K562 (cell line): ENCODE data around the gene ING4. TPM values are rescaled to one million over a fixed set of nuclear protein-coding genes. Genes with fewer than 3 reads are reported as not detected.

ENCODE experiments used
- CREM ChIP-seq: IDR thresholded peaks from 2 replicates; pipeline ENCODE4 v1.6.1; 2014; ENCODE audit warnings: antibody characterized with exemption, low read depth
- EP400 ChIP-seq: fragments of 450-650 bp; IDR thresholded peaks from 2 replicates; pipeline ENCODE4 v1.6.1; 2017; ENCODE audit warnings: antibody characterized with exemption, mild to moderate bottlenecking, moderate library complexity
- ESRRA ChIP-seq: fragments of 450-650 bp; IDR thresholded peaks from 2 replicates; pipeline ENCODE4 v1.6.1; 2014; ENCODE audit warnings: low read depth, mild to moderate bottlenecking, moderate library complexity, borderline replicate concordance
- ETV6 ChIP-seq, 3 experiments: fragments of 150-350 bp in 1 of 3; sonication (generic) in 1 of 3; formaldehyde crosslinking in 1 of 3; IDR thresholded peaks; 2 replicates each; pipeline versions ENCODE4 v1.6.1 to v1.8.0; 2014 to 2022; ENCODE audit warnings: borderline replicate concordance in 2 of 3, low read depth in 2 of 3, antibody characterized with exemption in 1 of 3, low read length in 1 of 3, mild to moderate bottlenecking in 1 of 3, missing genetic modification reagents in 1 of 3
- MBD2 ChIP-seq: sonication (generic); IDR thresholded peaks from 2 replicates; pipeline ENCODE4 v1.6.1; 2016; ENCODE audit warnings: low read depth, borderline replicate concordance
- MTA2 ChIP-seq: fragments of 450-650 bp; IDR thresholded peaks from 2 replicates; pipeline ENCODE4 v1.6.1; 2016; ENCODE audit warnings: low read depth
- RB1 ChIP-seq: fragments of 450-650 bp; IDR thresholded peaks from 2 replicates; pipeline ENCODE4 v1.6.1; 2017; ENCODE audit warnings: low read depth, mild to moderate bottlenecking
- RFX1 ChIP-seq: fragments of 450-650 bp; IDR thresholded peaks from 2 replicates; pipeline ENCODE4 v1.6.1; 2016; ENCODE audit warnings: mild to moderate bottlenecking, moderate library complexity
- SETDB1 ChIP-seq: IDR thresholded peaks from one replicate; pipeline ENCODE4 v1.6.1; 2012; ENCODE audit warnings: low read length, control low read depth, inconsistent platforms
- SMAD3 ChIP-seq: fragments of 450-650 bp; formaldehyde crosslinking; conservative IDR thresholded peaks from 2 replicates; pipeline ENCODE4 v1.4.0; 2020; ENCODE audit warnings: mild to moderate bottlenecking
- SUPT5H ChIP-seq: fragments of 450-650 bp; IDR thresholded peaks from 2 replicates; pipeline ENCODE4 v1.6.1; 2016
- ZKSCAN1 ChIP-seq: fragments of 150-350 bp; IDR thresholded peaks from 2 replicates; pipeline ENCODE4 v1.6.1; 2016; ENCODE audit warnings: low read depth, low read length
- ZNF79 ChIP-seq: fragments of 250-450 bp; sonication (Bioruptor Pico); IDR thresholded peaks from 2 replicates; pipeline ENCODE4 v1.4.0; 2020; ENCODE audit warnings: low read depth, mild to moderate bottlenecking, moderate library complexity
- polyA plus RNA-seq, 8 experiments: library from polyadenylated mRNA; depleted of rRNA in 4 of 8; stranded (reverse) in 5 of 8; unstranded in 3 of 8; fragments of >200 nt; fragmentation: Nextera tagmentation in 2 of 8; fragmentation: Illumina TruSeq in 1 of 8; extraction: Ambion mirVana in 2 of 8; extraction: Trizol in 1 of 8; gene quantifications; 2 replicates each; pipeline versions ENCODE4 v1.2.1 to v1.2.3, GENCODE V29; 2011 to 2014; ENCODE audit warnings: inconsistent platforms in 1 of 8, missing spikeins in 1 of 8
- total RNA-seq, 7 experiments: library from RNA; depleted of rRNA in 6 of 7; stranded (reverse); fragments of >200 nt in 6 of 7; fragmentation: Illumina TruSeq in 2 of 7; extraction: Trizol in 2 of 7; gene quantifications; 2 replicates each; pipeline versions ENCODE4 v1.2.1 to v1.2.3, GENCODE V29; 2011 to 2021; ENCODE audit warnings: low replicate concordance in 1 of 7
- TF ChIP-seq, protein P1 (sequence below), 2 experiments: fragments of 450-650 bp in 1 of 2; sonication (generic) in 1 of 2; formaldehyde crosslinking; conservative IDR thresholded peaks; 2 replicates each; pipeline versions ENCODE4 v1.4.0 to v1.8.1; 2020 to 2022; ENCODE audit warnings: mild to moderate bottlenecking in 1 of 2, missing genetic modification reagents in 1 of 2
- TF ChIP-seq, protein P2 (sequence below): fragments of 200-800 bp; sonication (Bioruptor generic); IDR thresholded peaks from 2 replicates; pipeline ENCODE4 v1.6.1; 2017; ENCODE audit warnings: missing genetic modification characterization, missing compliant biosample characterization
- TF ChIP-seq, protein P3 (sequence below): fragments of 450-650 bp; IDR thresholded peaks from 2 replicates; pipeline ENCODE4 v1.6.1; 2016; ENCODE audit warnings: borderline replicate concordance
- TF ChIP-seq, protein P4 (sequence below): fragments of 250-450 bp; sonication (Bioruptor Pico); IDR thresholded peaks from 2 replicates; pipeline ENCODE4 v1.6.1; 2021; ENCODE audit warnings: mild to moderate bottlenecking

Gene ING4
- total and polyA plus RNA-seq, 9 of the 15 experiments (the other 6 are each of a cell fraction or from before 2014, with no cell fraction given), result 6.6 to 30.2 (median 15.7) TPM

DNA sequence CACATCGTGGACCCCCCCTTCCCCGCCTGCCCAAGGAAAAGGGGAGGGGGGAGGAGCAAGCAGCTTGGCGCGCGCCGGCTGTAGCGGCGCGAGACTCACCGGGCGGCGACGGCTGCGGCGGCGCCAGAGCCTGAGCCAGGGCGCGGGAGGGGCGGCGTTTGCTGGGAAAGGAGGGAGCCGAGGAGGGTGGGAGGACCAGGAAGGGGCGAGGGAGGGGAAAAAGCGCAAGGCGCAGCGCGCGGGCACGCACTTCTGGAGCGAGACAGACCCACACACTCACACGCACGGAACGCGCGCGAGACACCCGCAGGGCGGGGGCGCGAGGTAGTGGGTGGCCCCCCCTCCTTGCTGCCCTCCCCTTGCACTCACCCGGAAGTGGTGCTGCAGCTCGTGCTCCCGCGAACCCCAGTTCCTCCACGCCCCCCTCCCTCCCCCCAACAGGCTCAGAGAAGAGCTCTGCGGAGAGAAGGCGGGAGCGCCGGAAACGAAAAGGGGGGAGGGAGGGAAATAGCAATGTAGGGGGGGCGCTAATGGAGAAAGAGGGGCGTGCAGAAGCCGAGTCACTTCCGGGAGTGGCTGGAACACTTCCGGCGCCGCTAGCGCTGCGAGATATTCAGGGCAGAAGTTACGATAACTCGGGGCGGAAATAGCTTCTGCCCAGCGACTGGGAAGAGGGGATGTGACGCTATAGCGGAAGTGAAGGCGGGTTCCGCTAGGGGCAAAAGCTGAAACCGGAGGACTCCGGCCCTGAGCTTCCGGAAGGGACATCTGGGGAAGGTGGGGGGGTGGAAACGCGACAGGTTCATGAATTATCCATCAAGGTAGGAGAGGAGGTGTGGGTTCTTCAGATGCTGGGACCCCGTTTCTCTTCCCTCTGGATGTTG lies 26.3 kb upstream of the ING4 start, which contains the start of gene ZNF384 (continued):
- TF ChIP-seq ZNF79 (CRISPR knock-in tag) (no peak), ESRRA (no peak; the same call in 1 of the 2 replicates), ETV6 (IDR thresholded peaks at IDR 0.05; ENCODE audit: borderline replicate concordance in 1 of 2, low read depth in 2 of 2, low read length in 1 of 2) (peak; percentile 87 to 92), ETV6 (CRISPR knock-in tag; IDR thresholded peaks at IDR 0.05; ENCODE audit: borderline replicate concordance) (no peak), MTA2 (0 out of 2 replicates have a peak, but pooled peaks have one; percentile 24), RB1 (no peak), RFX1 (no peak), SMAD3 (CRISPR knock-in tag) (no peak), SUPT5H (peak; percentile 76), CREM (peak; percentile 99), MBD2 (peak; percentile 83), SETDB1 (no peak), ZKSCAN1 (no peak), EP400 (peak; percentile 93)
- TF ChIP-seq, protein P1, sequence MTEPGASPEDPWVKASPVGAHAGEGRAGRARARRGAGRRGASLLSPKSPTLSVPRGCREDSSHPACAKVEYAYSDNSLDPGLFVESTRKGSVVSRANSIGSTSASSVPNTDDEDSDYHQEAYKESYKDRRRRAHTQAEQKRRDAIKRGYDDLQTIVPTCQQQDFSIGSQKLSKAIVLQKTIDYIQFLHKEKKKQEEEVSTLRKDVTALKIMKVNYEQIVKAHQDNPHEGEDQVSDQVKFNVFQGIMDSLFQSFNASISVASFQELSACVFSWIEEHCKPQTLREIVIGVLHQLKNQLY (CRISPR knock-in tag; conservative IDR thresholded peaks at IDR 0.05), result no peak
- TF ChIP-seq, protein P2, sequence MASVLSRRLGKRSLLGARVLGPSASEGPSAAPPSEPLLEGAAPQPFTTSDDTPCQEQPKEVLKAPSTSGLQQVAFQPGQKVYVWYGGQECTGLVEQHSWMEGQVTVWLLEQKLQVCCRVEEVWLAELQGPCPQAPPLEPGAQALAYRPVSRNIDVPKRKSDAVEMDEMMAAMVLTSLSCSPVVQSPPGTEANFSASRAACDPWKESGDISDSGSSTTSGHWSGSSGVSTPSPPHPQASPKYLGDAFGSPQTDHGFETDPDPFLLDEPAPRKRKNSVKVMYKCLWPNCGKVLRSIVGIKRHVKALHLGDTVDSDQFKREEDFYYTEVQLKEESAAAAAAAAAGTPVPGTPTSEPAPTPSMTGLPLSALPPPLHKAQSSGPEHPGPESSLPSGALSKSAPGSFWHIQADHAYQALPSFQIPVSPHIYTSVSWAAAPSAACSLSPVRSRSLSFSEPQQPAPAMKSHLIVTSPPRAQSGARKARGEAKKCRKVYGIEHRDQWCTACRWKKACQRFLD (CRISPR knock-in tag), result peak; percentile 73
- TF ChIP-seq, protein P3, sequence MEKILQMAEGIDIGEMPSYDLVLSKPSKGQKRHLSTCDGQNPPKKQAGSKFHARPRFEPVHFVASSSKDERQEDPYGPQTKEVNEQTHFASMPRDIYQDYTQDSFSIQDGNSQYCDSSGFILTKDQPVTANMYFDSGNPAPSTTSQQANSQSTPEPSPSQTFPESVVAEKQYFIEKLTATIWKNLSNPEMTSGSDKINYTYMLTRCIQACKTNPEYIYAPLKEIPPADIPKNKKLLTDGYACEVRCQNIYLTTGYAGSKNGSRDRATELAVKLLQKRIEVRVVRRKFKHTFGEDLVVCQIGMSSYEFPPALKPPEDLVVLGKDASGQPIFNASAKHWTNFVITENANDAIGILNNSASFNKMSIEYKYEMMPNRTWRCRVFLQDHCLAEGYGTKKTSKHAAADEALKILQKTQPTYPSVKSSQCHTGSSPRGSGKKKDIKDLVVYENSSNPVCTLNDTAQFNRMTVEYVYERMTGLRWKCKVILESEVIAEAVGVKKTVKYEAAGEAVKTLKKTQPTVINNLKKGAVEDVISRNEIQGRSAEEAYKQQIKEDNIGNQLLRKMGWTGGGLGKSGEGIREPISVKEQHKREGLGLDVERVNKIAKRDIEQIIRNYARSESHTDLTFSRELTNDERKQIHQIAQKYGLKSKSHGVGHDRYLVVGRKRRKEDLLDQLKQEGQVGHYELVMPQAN, result peak; percentile 50; the same call in 1 of the 2 replicates
- TF ChIP-seq, protein P4, sequence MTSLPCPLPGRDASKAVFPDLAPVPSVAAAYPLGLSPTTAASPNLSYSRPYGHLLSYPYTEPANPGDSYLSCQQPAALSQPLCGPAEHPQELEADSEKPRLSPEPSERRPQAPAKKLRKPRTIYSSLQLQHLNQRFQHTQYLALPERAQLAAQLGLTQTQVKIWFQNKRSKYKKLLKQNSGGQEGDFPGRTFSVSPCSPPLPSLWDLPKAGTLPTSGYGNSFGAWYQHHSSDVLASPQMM (CRISPR knock-in tag), result no peak
